GM12873 (cell line): ENCODE measurements around the gene ERMP1.

Experiments used
- TF ChIP-seq, protein P1 (sequence below): IDR thresholded peaks from 2 replicates; pipeline ENCODE4 v1.5.1; 2012; ENCODE audit warnings: low read depth, mild to moderate bottlenecking, moderate library complexity, low read length, control low read depth; ENCODE audit not compliant: insufficient read depth; ENCODE audit errors: missing control alignments

The ERMP1 gene

DNA sequence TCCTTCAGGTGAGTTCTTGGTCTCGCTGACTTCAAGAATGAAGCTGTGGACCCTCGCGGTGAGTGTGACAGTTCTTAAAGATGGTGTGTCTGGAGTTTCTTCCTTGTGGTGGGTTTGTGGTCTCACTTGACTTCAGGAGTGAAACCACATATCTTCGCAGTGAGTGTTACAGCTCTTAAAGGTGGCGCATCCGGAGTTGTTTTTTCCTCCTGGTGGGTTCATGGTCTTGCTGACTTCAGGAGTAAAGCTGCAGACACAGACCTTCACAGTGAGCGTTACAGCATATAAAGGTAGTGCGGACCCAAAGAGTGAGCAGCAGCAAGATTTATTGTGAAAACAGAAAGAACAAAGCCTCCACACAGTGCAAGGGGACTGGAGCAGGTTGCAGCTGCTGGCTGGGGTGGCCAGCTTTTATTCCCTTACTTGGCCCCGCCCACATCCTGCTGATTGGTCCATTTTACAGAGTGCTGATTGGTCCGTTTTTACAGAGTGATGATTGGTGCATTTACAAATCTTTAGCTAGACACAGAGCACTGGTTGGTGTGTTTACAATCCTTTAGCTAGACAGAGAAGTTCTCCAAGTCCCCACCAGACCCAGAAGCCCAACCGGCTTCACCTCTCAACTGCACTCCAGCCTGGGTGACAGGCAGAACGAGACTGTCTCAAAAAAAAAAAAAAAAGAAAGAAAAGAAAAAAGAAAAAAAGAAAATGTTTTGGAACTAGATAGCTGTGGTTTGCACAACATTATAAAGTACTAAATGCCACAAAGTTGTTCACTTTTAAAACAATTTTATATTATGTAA is 9.1 kb upstream of the ERMP1 start:
- TF ChIP-seq, protein P1, sequence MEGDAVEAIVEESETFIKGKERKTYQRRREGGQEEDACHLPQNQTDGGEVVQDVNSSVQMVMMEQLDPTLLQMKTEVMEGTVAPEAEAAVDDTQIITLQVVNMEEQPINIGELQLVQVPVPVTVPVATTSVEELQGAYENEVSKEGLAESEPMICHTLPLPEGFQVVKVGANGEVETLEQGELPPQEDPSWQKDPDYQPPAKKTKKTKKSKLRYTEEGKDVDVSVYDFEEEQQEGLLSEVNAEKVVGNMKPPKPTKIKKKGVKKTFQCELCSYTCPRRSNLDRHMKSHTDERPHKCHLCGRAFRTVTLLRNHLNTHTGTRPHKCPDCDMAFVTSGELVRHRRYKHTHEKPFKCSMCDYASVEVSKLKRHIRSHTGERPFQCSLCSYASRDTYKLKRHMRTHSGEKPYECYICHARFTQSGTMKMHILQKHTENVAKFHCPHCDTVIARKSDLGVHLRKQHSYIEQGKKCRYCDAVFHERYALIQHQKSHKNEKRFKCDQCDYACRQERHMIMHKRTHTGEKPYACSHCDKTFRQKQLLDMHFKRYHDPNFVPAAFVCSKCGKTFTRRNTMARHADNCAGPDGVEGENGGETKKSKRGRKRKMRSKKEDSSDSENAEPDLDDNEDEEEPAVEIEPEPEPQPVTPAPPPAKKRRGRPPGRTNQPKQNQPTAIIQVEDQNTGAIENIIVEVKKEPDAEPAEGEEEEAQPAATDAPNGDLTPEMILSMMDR = no peak

DNA sequence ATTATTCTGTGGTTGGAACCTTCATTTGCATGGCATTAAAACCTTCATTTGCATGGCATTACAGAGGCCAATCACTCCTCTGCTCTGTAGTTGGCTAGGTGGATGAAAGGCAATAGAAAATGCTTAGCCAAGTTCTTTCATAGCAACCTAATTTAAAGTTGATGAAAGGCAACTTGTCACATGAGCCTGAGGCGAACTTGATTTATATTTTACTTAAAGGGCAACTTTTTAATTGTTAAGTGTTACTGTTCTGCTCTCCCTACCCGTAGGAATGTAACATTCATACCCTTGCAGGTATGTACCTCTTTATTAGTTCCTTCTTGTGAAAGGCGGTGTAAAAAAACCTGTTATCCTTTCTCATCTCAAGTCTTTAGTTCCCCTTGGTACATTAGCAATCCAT is 7.9 kb upstream of the ERMP1 start:
- TF ChIP-seq, protein P1 = no peak

DNA sequence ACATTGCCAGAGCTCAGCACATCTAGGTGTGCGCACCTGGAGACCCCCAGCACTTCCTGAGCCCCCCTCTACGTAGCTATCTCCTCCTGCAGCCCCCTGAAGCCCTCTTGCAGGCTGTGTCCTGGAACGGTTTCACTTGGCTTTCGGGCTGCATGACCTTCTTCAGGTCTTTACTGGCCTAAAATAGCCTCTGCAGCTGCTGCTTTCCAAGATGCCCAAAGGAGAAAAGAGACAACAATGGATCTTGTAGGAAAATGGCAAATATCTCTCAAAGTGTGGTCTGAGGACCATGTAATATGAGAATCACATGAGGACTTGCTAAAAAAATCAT is 6.6 kb upstream of the ERMP1 start:
- TF ChIP-seq, protein P1 = no peak

DNA sequence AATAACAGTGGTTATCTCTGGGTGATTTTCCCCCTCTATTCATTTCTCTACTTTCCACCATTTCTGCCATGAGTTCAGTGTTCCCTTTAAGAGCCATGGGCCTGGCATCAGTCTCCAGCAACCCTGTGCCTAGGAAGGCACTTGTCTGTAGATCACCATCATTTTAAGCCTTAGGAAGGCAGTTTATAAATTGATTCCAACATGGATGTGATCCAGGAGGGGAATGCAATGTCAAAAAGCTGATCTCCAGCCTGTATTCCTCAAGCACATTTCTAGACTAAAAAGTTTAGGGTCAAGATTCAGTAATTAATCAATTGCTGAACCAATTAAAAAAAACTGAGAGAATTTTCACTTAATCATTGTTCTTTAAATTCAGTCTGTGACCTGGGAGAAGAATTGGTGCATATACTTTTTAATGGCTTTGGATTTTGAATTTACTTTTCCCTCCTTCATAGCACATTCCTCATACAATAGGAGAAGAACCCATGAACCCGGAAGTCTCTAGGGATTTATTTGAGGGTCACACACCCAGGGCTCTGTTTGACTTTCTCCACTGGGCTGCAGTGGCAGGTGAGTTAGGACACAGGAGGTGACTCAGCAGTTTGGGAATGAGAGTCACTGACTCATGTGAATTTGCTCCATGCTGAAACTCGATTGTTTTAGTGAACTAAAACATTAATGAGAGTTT is 6.1 kb upstream of the ERMP1 start:
- TF ChIP-seq, protein P1 = no peak

DNA sequence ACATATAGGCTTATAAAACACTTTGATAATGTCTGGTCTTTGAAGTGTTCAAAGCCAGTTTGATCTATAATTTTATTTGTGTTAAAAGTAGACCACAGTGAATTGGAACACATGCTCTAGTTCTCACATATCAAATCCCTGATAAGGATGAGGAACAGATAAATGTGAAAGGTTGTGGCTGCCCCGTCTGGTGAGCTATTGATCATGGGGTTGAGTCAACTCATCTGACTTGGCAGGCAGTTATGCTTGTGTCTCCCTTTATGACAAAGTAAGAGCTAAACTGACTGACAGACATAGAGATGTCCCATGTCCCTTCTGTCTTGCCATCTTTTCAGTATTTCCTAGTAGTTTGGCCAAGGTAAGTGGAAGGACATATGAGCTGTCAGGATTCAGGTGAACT is 2.9 kb upstream of the ERMP1 start:
- TF ChIP-seq, protein P1 = no peak

DNA sequence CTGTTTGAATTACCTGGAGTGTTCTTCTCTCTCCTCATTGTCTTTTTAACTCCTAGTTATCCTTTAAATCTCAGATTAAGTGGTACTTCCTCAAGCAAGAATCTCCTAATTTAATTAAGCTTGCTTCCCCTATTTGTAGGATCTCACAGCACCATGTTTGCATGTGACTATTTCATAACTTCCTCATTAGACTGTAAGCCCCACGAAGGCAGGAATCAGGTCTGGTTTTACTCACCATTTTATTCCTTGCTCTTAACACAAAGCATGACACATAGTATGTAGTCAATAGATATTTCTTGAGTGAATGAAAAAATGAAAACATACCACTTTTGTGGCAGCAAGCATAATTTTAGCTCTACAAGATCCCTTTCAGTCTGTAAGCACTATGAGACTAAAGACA is 1.3 kb upstream of the ERMP1 start:
- TF ChIP-seq, protein P1 = no peak

DNA sequence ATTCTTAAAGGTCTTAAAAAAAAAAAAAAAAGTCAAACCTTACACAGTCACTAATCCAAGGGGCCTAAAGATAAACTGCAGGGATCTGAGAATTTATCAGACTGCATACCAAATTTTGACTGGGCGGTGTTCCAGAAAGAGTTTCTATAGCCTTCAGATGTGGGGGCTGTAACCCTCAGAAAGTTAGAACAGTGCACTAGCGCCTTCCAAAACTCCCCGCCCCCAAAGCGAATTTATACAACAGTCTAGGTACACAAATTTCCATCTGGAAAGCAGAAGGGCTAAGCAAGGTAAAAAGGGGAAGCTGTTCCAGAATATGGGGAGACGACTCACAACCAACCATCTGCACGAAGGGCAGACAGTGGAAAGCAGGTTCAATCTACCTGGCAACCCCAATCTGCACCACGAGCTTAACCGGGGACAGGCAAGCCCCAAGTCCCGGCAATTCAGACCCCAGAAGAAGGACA is 813 bp downstream of the ERMP1 start:
- TF ChIP-seq, protein P1 = no peak
